Liver (tissue), 9 donors: ENCODE measurements around the gene ATG2A. TPM values are rescaled to one million over a fixed set of nuclear protein-coding genes. Genes with fewer than 3 reads are reported as not detected.

Experiments
- DNase-seq: peaks from one replicate; pipeline ENCODE4 v3.0.0-alpha.2; 2017; ENCODE audit warnings: low spot score
- H3K27ac ChIP-seq, 2 donors: one replicate each; pipeline ENCODE4 v1.7.0; 2013; ENCODE audit warnings: inconsistent platforms in 2 of 2, low read length in 2 of 2, control low read depth in 1 of 2, low read depth in 1 of 2, mild to moderate bottlenecking in 1 of 2
- H3K27me3 ChIP-seq, 4 donors: one replicate each; pipeline versions ENCODE4 v1.6.1 to v1.7.0; 2013; ENCODE audit warnings: low read length in 3 of 4, inconsistent platforms in 1 of 4, mild to moderate bottlenecking in 1 of 4, moderate library complexity in 1 of 4; ENCODE audit not compliant: control insufficient read depth in 4 of 4, insufficient read depth in 4 of 4
- H3K36me3 ChIP-seq, 4 donors: one replicate each; pipeline versions ENCODE4 v1.6.1 to v1.7.0; 2013; ENCODE audit warnings: low read length in 3 of 4, mild to moderate bottlenecking in 3 of 4, low read depth in 1 of 4, moderate library complexity in 1 of 4; ENCODE audit not compliant: control insufficient read depth in 4 of 4, insufficient read depth in 3 of 4
- H3K4me1 ChIP-seq, 4 donors: one replicate each; pipeline versions ENCODE4 v1.6.1 to v1.7.0; 2013; ENCODE audit warnings: low read length in 3 of 4, mild to moderate bottlenecking in 3 of 4, moderate library complexity in 1 of 4; ENCODE audit not compliant: control insufficient read depth in 4 of 4, insufficient read depth in 4 of 4
- H3K4me3 ChIP-seq, 3 donors: one replicate each; pipeline versions ENCODE4 v1.6.1 to v1.7.0; 2013; ENCODE audit warnings: low read length in 3 of 3, control low read depth in 1 of 3, low read depth in 1 of 3, mild to moderate bottlenecking in 1 of 3
- H3K9ac ChIP-seq, 2 donors: one replicate each; pipeline ENCODE4 v1.7.0; 2013; ENCODE audit warnings: low read length in 2 of 2, mild to moderate bottlenecking in 2 of 2, moderate library complexity in 2 of 2, control low read depth in 1 of 2, low read depth in 1 of 2
- H3K9me3 ChIP-seq, 4 donors: one replicate each; pipeline versions ENCODE4 v1.6.1 to v1.7.0; 2013; ENCODE audit warnings: low read length in 3 of 4; ENCODE audit not compliant: control insufficient read depth in 4 of 4
- EGR1 ChIP-seq, 2 donors: IDR thresholded peaks; 2 replicates each; pipeline ENCODE4 v1.6.1; 2016 to 2018; ENCODE audit warnings: antibody characterized with exemption in 2 of 2, low read depth in 2 of 2
- FOXA1 ChIP-seq: IDR thresholded peaks from 2 replicates; pipeline ENCODE4 v1.6.1; 2016; ENCODE audit warnings: antibody characterized with exemption
- FOXA2 ChIP-seq: IDR thresholded peaks from 2 replicates; pipeline ENCODE4 v1.6.1; 2016; ENCODE audit warnings: antibody characterized with exemption
- GABPA ChIP-seq, 2 donors: IDR thresholded peaks in 1 of 2; conservative IDR thresholded peaks in 1 of 2; 2 replicates each; pipeline ENCODE4 v1.6.1; 2016; ENCODE audit warnings: antibody characterized with exemption in 2 of 2, mild to moderate bottlenecking in 1 of 2, moderate library complexity in 1 of 2
- HNF4A ChIP-seq, 2 donors: conservative IDR thresholded peaks; 2 replicates each; pipeline ENCODE4 v1.6.1; 2016; ENCODE audit warnings: antibody characterized with exemption in 2 of 2, mild to moderate bottlenecking in 2 of 2
- HNF4G ChIP-seq: IDR thresholded peaks from 2 replicates; pipeline ENCODE4 v1.6.1; 2016; ENCODE audit warnings: antibody characterized with exemption
- JUND ChIP-seq, 2 donors: IDR thresholded peaks; 2 replicates each; pipeline ENCODE4 v1.6.1; 2016; ENCODE audit warnings: antibody characterized with exemption in 2 of 2
- MAX ChIP-seq: IDR thresholded peaks from 2 replicates; pipeline ENCODE4 v1.6.1; 2016; ENCODE audit warnings: antibody characterized with exemption
- NR2F2 ChIP-seq: IDR thresholded peaks from 2 replicates; pipeline ENCODE4 v1.6.1; 2016; ENCODE audit warnings: antibody characterized with exemption
- RAD21 ChIP-seq, 2 donors: IDR thresholded peaks; 2 replicates each; pipeline ENCODE4 v1.6.1; 2016; ENCODE audit warnings: antibody characterized with exemption in 2 of 2, mild to moderate bottlenecking in 2 of 2
- REST ChIP-seq: IDR thresholded peaks from 2 replicates; pipeline ENCODE4 v1.6.1; 2016; ENCODE audit warnings: antibody characterized with exemption, mild to moderate bottlenecking
- RXRA ChIP-seq, 2 donors: IDR thresholded peaks; 2 replicates each; pipeline ENCODE4 v1.6.1; 2017 to 2018; ENCODE audit warnings: antibody characterized with exemption in 2 of 2, mild to moderate bottlenecking in 1 of 2
- SP1 ChIP-seq: IDR thresholded peaks from 2 replicates; pipeline ENCODE4 v1.6.1; 2018; ENCODE audit warnings: antibody characterized with exemption, mild to moderate bottlenecking
- TAF1 ChIP-seq: conservative IDR thresholded peaks from 2 replicates; pipeline ENCODE4 v1.6.1; 2016; ENCODE audit warnings: antibody characterized with exemption, mild to moderate bottlenecking
- YY1 ChIP-seq: IDR thresholded peaks from 2 replicates; pipeline ENCODE4 v1.6.1; 2016; ENCODE audit warnings: antibody characterized with exemption, mild to moderate bottlenecking
- WGBS: extraction: QIAGEN DNeasy Blood & Tissue Kit; methylation state at CpG from one replicate; pipeline ENCODE4 v1.1.7; 2013; 5-methylcytosine and 5-hydroxymethylcytosine counted together
- polyA plus RNA-seq, 2 donors: library from polyadenylated mRNA; stranded (reverse) in 1 of 2; unstranded in 1 of 2; fragments of 200-250 nt in 1 of 2; fragments of >200 nt in 1 of 2; fragmentation: Nextera tagmentation in 1 of 2; extraction: Ambion mirVana in 1 of 2; gene quantifications; one replicate each; pipeline versions ENCODE4 v1.2.1 to v1.2.3, GENCODE V29; 2013 to 2015
- total RNA-seq, 2 donors: library from RNA; depleted of rRNA; stranded (reverse); fragments of >200 nt; gene quantifications; one replicate each; pipeline ENCODE4 v1.2.3, GENCODE V29; 2014
- TF ChIP-seq, protein P1 (sequence below): fragments of 150-350 bp; IDR thresholded peaks from 2 replicates; pipeline ENCODE4 v1.5.1; 2017; ENCODE audit warnings: improper control_type of control experiment, low read depth, low read length; ENCODE audit not compliant: missing input control
- TF ChIP-seq, protein P2 (sequence below): IDR thresholded peaks from 2 replicates; pipeline ENCODE4 v1.6.1; 2016; ENCODE audit warnings: antibody characterized with exemption
- TF ChIP-seq, protein P3 (sequence below): IDR thresholded peaks from 2 replicates; pipeline ENCODE4 v1.6.1; 2016; ENCODE audit warnings: antibody characterized with exemption
- donor health status: healthy.
- donor health status: healthy.
- donor health status: healthy.
- donor health status: healthy.
- donor health status: healthy.

ATG2A gene
- total and polyA plus RNA-seq, 4 donors: 15.6 to 34.1 (median 23.0) TPM

DNA sequence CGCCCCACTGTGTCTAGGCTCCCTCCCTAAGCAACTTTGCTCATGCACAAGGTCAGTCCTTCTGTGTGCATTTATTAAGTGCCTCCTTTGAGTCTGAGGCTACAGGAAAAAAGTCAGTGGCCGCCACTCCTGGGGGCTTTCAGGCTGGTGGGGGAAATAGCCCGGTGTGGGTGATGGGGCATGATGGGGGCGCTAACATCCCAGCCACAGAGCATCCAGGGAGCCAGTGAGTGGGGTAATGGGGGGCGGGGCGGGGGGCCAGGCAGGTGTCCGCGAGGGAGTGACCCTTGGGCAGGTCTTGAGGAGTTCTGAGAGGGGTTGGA is 28.6 kb downstream of the ATG2A start:
- Histone ChIP-seq H3K9me3 (no peaks in the 10 kb centered on the region), H3K4me3 (peak overlapping the region in 1 of 3 donors; percentile 29), H3K27ac (peak overlapping the region; percentile 52 to 62), H3K4me1 (peaks cover 10 to 46% (median 36%) of the 10 kb centered on the region in 4 donors), H3K36me3 (no peaks in the 10 kb centered on the region), H3K27me3 (no peaks in the 10 kb centered on the region), H3K9ac (no peak overlapping the region)
- no peak for DNase-seq
- no peak for TF ChIP-seq YY1
- TF ChIP-seq EGR1 (IDR thresholded peaks at IDR 0.05; ENCODE audit: low read depth in 2 of 2): no peak
- TF ChIP-seq FOXA1: no peak
- TF ChIP-seq SP1: no peak
- TF ChIP-seq, protein P1, sequence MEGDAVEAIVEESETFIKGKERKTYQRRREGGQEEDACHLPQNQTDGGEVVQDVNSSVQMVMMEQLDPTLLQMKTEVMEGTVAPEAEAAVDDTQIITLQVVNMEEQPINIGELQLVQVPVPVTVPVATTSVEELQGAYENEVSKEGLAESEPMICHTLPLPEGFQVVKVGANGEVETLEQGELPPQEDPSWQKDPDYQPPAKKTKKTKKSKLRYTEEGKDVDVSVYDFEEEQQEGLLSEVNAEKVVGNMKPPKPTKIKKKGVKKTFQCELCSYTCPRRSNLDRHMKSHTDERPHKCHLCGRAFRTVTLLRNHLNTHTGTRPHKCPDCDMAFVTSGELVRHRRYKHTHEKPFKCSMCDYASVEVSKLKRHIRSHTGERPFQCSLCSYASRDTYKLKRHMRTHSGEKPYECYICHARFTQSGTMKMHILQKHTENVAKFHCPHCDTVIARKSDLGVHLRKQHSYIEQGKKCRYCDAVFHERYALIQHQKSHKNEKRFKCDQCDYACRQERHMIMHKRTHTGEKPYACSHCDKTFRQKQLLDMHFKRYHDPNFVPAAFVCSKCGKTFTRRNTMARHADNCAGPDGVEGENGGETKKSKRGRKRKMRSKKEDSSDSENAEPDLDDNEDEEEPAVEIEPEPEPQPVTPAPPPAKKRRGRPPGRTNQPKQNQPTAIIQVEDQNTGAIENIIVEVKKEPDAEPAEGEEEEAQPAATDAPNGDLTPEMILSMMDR: no peak
- TF ChIP-seq FOXA2: no peak
- no peak for TF ChIP-seq GABPA (IDR thresholded peaks at IDR 0.05 in 1 of 2, conservative IDR thresholded peaks at IDR 0.05 in 1 of 2)
- TF ChIP-seq REST: no peak
- TF ChIP-seq HNF4G: no peak
- TF ChIP-seq JUND (IDR thresholded peaks at IDR 0.05): no peak
- no peak for TF ChIP-seq HNF4A (conservative IDR thresholded peaks at IDR 0.05)
- 38% methylated on average over 8 of the region's 8 CpGs for WGBS

- Histone ChIP-seq H3K4me1 (peaks cover 10 to 45% (median 36%) of the 10 kb centered on the region in 4 donors), H3K27ac (peak overlapping the region; percentile 52 to 62), H3K27me3 (no peaks in the 10 kb centered on the region), H3K9ac (no peak overlapping the region), H3K36me3 (no peaks in the 10 kb centered on the region), H3K4me3 (peak overlapping the region in 2 of 3 donors; percentile 5 to 29), H3K9me3 (no peaks in the 10 kb centered on the region)
- 9% methylated on average over 34 of the region's 34 CpGs for WGBS
- peak; percentile 96 for DNase-seq
- peak; percentile 65 to 80 for TF ChIP-seq RAD21 (IDR thresholded peaks at IDR 0.05)
- TF ChIP-seq JUND (IDR thresholded peaks at IDR 0.05): no peak
- TF ChIP-seq HNF4A (conservative IDR thresholded peaks at IDR 0.05): peak in 1 of 2 donors; percentile 15
- TF ChIP-seq GABPA (IDR thresholded peaks at IDR 0.05 in 1 of 2, conservative IDR thresholded peaks at IDR 0.05 in 1 of 2): peak in 1 of 2 donors; percentile 23
- TF ChIP-seq, protein P2, sequence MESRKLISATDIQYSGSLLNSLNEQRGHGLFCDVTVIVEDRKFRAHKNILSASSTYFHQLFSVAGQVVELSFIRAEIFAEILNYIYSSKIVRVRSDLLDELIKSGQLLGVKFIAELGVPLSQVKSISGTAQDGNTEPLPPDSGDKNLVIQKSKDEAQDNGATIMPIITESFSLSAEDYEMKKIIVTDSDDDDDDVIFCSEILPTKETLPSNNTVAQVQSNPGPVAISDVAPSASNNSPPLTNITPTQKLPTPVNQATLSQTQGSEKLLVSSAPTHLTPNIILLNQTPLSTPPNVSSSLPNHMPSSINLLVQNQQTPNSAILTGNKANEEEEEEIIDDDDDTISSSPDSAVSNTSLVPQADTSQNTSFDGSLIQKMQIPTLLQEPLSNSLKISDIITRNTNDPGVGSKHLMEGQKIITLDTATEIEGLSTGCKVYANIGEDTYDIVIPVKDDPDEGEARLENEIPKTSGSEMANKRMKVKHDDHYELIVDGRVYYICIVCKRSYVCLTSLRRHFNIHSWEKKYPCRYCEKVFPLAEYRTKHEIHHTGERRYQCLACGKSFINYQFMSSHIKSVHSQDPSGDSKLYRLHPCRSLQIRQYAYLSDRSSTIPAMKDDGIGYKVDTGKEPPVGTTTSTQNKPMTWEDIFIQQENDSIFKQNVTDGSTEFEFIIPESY: no peak
- TF ChIP-seq SP1: peak; percentile 38
- TF ChIP-seq, protein P1: peak; percentile 90
- TF ChIP-seq, protein P3, sequence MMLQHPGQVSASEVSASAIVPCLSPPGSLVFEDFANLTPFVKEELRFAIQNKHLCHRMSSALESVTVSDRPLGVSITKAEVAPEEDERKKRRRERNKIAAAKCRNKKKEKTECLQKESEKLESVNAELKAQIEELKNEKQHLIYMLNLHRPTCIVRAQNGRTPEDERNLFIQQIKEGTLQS: no peak
- peak; percentile 42 to 43 for TF ChIP-seq RXRA (IDR thresholded peaks at IDR 0.05)
- TF ChIP-seq HNF4G: no peak
- no peak for TF ChIP-seq MAX
- TF ChIP-seq YY1: no peak
- no peak for TF ChIP-seq NR2F2
- no peak for TF ChIP-seq TAF1
- no peak for TF ChIP-seq FOXA2
- TF ChIP-seq EGR1 (IDR thresholded peaks at IDR 0.05; ENCODE audit: low read depth in 2 of 2): no peak
- no peak for TF ChIP-seq FOXA1
These were observed 29.1 kb downstream of the ATG2A start for GRCh38 chr11:64887757-64888405.
